HG03575 (cell line): ENCODE data around the gene RAB3D.
"Not testable (repeated sequence)": the region's sequence is repeated elsewhere in the genome, so short reads cannot be mapped to it uniquely, and the experiment has no call there.

Source experiments
- ATAC-seq: cut with Tn5 transposase; IDR thresholded peaks from one replicate; pipeline ENCODE4 v1.9.1; 2021; ENCODE audit not compliant: unreplicated experiment, insufficient number of reproducible peaks, low FRiP score; ENCODE audit errors: extremely low read depth

RAB3D gene

GRCh38 chr19:11345122-11345803 lies 5.8 kb upstream of the RAB3D start:
- no peak for ATAC-seq

- ATAC-seq = no peak
Observed at GRCh38 chr19:11342429-11342828, 3.0 kb upstream of the RAB3D start.

GRCh38 chr19:11340099-11340467 lies 626 bp upstream of the RAB3D start:
- not testable (repeated sequence) for ATAC-seq

GRCh38 chr19:11338569-11339253 lies 746 bp downstream of the RAB3D start:
- ATAC-seq = no peak

GRCh38 chr19:11338121-11338520 lies 1.3 kb downstream of the RAB3D start:
- ATAC-seq = no peak

- no peak for ATAC-seq
Observed at GRCh38 chr19:11337080-11337479, 2.4 kb downstream of the RAB3D start.

- no peak for ATAC-seq
Observed at GRCh38 chr19:11335449-11336146, 3.9 kb downstream of the RAB3D start.

- ATAC-seq = not testable (repeated sequence)
Observed at GRCh38 chr19:11333838-11334237, 5.6 kb downstream of the RAB3D start.

GRCh38 chr19:11332822-11333221 lies 6.6 kb downstream of the RAB3D start:
- ATAC-seq = no peak

GRCh38 chr19:11331502-11331901 lies 8.0 kb downstream of the RAB3D start:
- no peak for ATAC-seq

GRCh38 chr19:11330127-11330526 lies 9.3 kb downstream of the RAB3D start:
- no peak for ATAC-seq

- ATAC-seq = no peak
Observed at GRCh38 chr19:11325544-11325943, 13.9 kb downstream of the RAB3D start.

- no peak for ATAC-seq
Observed at GRCh38 chr19:11324748-11325389, 14.6 kb downstream of the RAB3D start.

- no peak for ATAC-seq
Observed at GRCh38 chr19:11324079-11324661, 15.3 kb downstream of the RAB3D start.

- ATAC-seq = no peak
Observed at GRCh38 chr19:11323601-11324078, 15.8 kb downstream of the RAB3D start.

GRCh38 chr19:11322269-11323024 lies 17.0 kb downstream of the RAB3D start:
- no peak for ATAC-seq

GRCh38 chr19:11321191-11322126 lies 18.0 kb downstream of the RAB3D start:
- no peak for ATAC-seq
